DOHH2 (cell line): ENCODE results near the gene ZNF653.

Source experiments
- H3F3A ChIP-seq: fragments of 200-600 bp; sonication (generic), shearing (Covaris generic); 2 replicates; pipeline ENCODE4 v1.6.0; 2016; ENCODE audit warnings: antibody characterized with exemption, mild to moderate bottlenecking; ENCODE audit not compliant: control insufficient read depth, insufficient read depth
- H3K27ac ChIP-seq: fragments of 200-600 bp; sonication (generic); 2 replicates; pipeline ENCODE4 v1.5.1; 2014; ENCODE audit warnings: low read depth, mild to moderate bottlenecking, low read length, moderate library complexity
- H3K27me3 ChIP-seq: fragments of 200-600 bp; sonication (generic); 2 replicates; pipeline ENCODE4 v1.6.1; 2014; ENCODE audit warnings: mild to moderate bottlenecking, low read length, mixed read lengths; ENCODE audit not compliant: control insufficient read depth
- H3K36me3 ChIP-seq: fragments of 200-600 bp; sonication (generic); 2 replicates; pipeline ENCODE4 v1.6.1; 2014; ENCODE audit warnings: mild to moderate bottlenecking, low read length, moderate library complexity, mixed read lengths; ENCODE audit not compliant: control insufficient read depth
- H3K4me1 ChIP-seq: fragments of 200-600 bp; sonication (generic); 2 replicates; pipeline ENCODE4 v1.6.1; 2014; ENCODE audit warnings: mild to moderate bottlenecking, low read length, mixed read lengths; ENCODE audit not compliant: control insufficient read depth
- H3K4me2 ChIP-seq: fragments of 200-600 bp; sonication (generic); 2 replicates; pipeline ENCODE4 v1.6.0; 2014; ENCODE audit warnings: mild to moderate bottlenecking, low read length, moderate library complexity
- H3K4me3 ChIP-seq: fragments of 200-600 bp; sonication (generic); 2 replicates; pipeline ENCODE4 v1.5.1; 2014; ENCODE audit warnings: mild to moderate bottlenecking, low read length, mixed read lengths
- H3K79me2 ChIP-seq: fragments of 200-600 bp; sonication (generic); 2 replicates; pipeline ENCODE4 v1.6.1; 2014; ENCODE audit warnings: mild to moderate bottlenecking, low read length, mixed read lengths; ENCODE audit not compliant: control insufficient read depth
- H3K9me2 ChIP-seq: fragments of 200-600 bp; sonication (generic); replicated peaks from 2 replicates; pipeline ENCODE4 v1.6.1; 2014; ENCODE audit warnings: mild to moderate bottlenecking, low read length, mixed read lengths; ENCODE audit not compliant: control insufficient read depth
- H3K9me3 ChIP-seq: fragments of 200-600 bp; sonication (generic); 2 replicates; pipeline ENCODE4 v1.6.1; 2014; ENCODE audit warnings: antibody characterized with exemption, low read length, mixed read lengths; ENCODE audit not compliant: control insufficient read depth, insufficient read depth
- H4K20me1 ChIP-seq: fragments of 200-600 bp; sonication (generic); 2 replicates; pipeline ENCODE4 v1.6.0; 2014; ENCODE audit warnings: low read depth, mild to moderate bottlenecking, antibody characterized with exemption, low read length, moderate library complexity; ENCODE audit not compliant: control insufficient read depth, insufficient read depth
- CTCF ChIP-seq: fragments of 200-600 bp; sonication (generic); IDR thresholded peaks from one replicate; pipeline ENCODE4 v1.5.1; 2014; ENCODE audit warnings: antibody characterized with exemption, mild to moderate bottlenecking, low read depth, low read length; ENCODE audit not compliant: poor library complexity, severe bottlenecking
- EZH2phosphoT487 ChIP-seq: fragments of 200-600 bp; sonication (generic); IDR thresholded peaks from 2 replicates; pipeline ENCODE4 v1.6.1; 2017; ENCODE audit warnings: borderline replicate concordance, mild to moderate bottlenecking, antibody characterized with exemption, low read length, moderate library complexity, mixed read lengths

The ZNF653 gene

GRCh38 chr19:11552666-11553372 lies 47.2 kb upstream of the ZNF653 start:
- Histone ChIP-seq H3K4me3 (no peak overlapping the region), H3K27ac (0 out of 2 replicates have a peak overlapping the region, but pooled peaks have one; percentile 4), H4K20me1 (peaks cover under 1% of the 10 kb centered on the region; the same call in 1 of the 2 replicates), H3K9me3 (no peaks in the 10 kb centered on the region), H3K79me2 (peaks cover 26% of the 10 kb centered on the region), H3K9me2 (no peaks in the 10 kb centered on the region), H3K27me3 (no peaks in the 10 kb centered on the region), H3F3A (no peaks in the 10 kb centered on the region), H3K4me1 (peaks cover 35% of the 10 kb centered on the region), H3K36me3 (peaks cover 40% of the 10 kb centered on the region), H3K4me2 (peak overlapping the region; percentile 21; the same call in 1 of the 2 replicates)
- no peak for TF ChIP-seq CTCF
- no peak for TF ChIP-seq EZH2phosphoT487

GRCh38 chr19:11551603-11552235 lies 46.1 kb upstream of the ZNF653 start:
- no peaks in the 10 kb centered on the region for H3K27me3 ChIP-seq
- no peak overlapping the region for H3K27ac ChIP-seq
- peaks cover 39% of the 10 kb centered on the region for H3K36me3 ChIP-seq
- peaks cover 16% of the 10 kb centered on the region for H3K79me2 ChIP-seq
- no peaks in the 10 kb centered on the region for H4K20me1 ChIP-seq
- no peaks in the 10 kb centered on the region for H3F3A ChIP-seq
- H3K9me3 ChIP-seq: no peaks in the 10 kb centered on the region
- H3K4me2 ChIP-seq: no peak overlapping the region
- H3K4me3 ChIP-seq: no peak overlapping the region
- TF ChIP-seq CTCF: peak; percentile 64
- no peak for TF ChIP-seq EZH2phosphoT487
- peaks cover 28% of the 10 kb centered on the region for H3K4me1 ChIP-seq
- no peaks in the 10 kb centered on the region for H3K9me2 ChIP-seq

- no peak for TF ChIP-seq EZH2phosphoT487
- TF ChIP-seq CTCF: no peak
- no peaks in the 10 kb centered on the region for H3K9me2 ChIP-seq
- no peaks in the 10 kb centered on the region for H3F3A ChIP-seq
Observed at GRCh38 chr19:11550265-11550664, 44.6 kb upstream of the ZNF653 start.

More at GRCh38 chr19:11550265-11550664, 44.6 kb upstream of the ZNF653 start:
- Histone ChIP-seq H3K9me3 (no peaks in the 10 kb centered on the region), H3K4me1 (peaks cover 26% of the 10 kb centered on the region), H3K27ac (no peak overlapping the region), H4K20me1 (no peaks in the 10 kb centered on the region), H3K36me3 (peaks cover 32% of the 10 kb centered on the region), H3K79me2 (peaks cover 3% of the 10 kb centered on the region), H3K4me2 (no peak overlapping the region), H3K4me3 (no peak overlapping the region), H3K27me3 (no peaks in the 10 kb centered on the region)
